Measurements from ENCODE around the gene PRKAG2.
"Not testable (repeated sequence)": the region's sequence is repeated elsewhere in the genome, so short reads cannot be mapped to it uniquely, and the experiment has no call there.

PRKAG2 gene

DNA sequence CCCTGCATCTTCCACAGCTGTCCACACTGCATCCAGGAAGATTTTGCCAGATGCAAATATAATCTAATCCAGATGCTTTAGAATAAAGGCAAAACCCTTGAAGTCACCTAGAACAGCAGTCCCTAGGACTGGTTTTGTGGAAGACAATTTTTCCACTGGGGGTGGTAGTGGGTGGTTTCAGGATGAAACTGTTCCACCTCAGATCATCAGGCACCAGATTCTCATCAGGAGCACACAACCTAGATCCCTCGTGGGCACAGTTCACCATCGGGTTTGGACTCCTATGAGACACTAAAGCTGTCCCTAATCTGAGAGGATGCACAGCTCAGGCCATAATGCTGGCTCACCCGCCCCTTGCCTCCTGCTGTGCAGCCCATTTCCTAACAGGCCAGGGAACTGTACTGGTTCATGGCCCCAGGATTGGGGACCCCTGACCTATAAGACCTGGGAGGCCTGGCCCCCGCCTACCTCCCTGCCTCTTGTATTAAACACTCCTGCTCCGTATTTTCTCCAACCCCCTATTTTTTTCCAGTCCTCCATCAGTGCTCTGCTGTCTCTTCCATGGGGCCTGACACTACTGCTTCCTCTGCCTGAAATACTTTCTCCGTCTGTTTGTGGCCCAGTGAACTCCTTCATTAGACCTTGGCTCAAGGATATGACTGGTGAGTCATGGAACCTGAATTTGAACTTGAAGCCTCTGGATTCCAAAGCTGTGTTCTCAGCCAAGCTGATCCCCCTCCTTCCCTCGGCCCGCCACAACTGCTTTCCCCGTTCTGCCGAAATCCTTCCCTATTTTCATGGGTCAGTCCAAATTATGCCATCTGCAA lies 277.3 kb downstream of the PRKAG2 start:
- DNase-seq = no peak

DNA sequence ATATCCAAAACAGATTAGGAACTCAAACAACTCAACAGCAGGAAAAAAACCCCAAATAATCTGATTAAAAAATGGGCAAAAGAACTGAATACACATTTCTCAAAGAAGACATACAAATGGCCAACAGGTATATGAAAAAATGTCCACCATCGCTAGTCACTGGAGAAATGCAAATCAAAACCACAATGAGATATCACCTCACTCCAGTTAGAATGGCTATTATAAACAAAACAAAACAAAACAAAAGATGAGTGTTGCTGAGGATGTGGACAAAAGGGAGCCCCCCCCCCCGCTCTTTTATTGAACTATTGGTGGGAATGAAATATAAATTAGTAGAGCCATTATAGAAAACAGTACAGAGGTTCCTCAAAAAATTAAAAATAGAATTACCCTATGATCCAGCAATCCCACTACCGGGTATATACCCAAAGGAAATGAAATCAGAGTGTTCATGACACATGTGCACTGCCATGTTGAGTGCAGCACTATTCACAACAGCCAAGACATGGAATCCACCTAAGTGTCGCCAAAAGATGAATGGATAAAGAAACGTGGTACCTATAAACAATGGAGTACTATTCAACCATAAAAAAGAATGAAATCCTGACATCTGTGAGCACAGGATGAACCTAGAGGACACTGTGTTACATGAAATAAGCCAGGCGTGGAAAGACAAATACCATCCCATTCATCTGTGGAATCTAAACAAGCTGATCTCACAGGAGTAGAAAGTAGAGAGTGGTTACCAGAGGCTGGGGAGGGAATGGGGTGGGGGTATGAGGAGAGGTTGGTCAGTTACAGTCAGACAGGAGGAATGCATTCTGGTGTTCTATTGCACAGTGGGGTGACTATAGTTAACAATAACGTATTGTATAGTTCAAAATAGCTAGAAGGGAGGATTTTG lies 279.1 kb downstream of the PRKAG2 start:
- DNase-seq = no peak

DNA sequence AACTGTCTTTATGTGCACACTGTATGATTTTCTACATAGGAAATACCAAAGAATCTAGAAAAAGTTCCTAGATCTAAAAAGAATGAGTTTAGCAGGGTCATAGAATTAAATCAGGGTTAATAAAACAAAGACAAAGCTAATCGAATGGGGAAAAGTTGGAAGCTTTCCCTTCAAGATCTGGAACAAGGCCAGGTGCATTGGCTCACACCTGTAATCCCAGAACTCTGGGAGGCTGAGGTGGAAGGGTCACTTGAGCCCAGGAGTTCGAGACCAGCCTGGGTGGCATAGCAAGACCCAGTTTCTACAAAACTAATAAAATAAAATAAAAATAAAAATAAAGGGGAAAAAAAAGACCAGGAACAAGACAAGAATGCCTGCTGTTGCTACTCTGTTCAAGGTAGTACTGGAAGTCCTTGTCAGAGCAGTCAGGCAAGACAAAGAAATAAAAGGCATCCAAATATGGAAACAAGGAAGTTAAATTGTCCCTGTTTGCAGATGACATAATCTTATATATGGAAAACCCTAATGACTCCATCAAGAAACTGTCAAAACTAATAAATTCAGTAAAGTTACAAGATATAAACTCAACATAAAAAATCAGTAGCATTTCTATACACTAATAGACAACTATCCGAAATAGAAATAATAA lies 281.1 kb downstream of the PRKAG2 start:
- no peak for DNase-seq

DNA sequence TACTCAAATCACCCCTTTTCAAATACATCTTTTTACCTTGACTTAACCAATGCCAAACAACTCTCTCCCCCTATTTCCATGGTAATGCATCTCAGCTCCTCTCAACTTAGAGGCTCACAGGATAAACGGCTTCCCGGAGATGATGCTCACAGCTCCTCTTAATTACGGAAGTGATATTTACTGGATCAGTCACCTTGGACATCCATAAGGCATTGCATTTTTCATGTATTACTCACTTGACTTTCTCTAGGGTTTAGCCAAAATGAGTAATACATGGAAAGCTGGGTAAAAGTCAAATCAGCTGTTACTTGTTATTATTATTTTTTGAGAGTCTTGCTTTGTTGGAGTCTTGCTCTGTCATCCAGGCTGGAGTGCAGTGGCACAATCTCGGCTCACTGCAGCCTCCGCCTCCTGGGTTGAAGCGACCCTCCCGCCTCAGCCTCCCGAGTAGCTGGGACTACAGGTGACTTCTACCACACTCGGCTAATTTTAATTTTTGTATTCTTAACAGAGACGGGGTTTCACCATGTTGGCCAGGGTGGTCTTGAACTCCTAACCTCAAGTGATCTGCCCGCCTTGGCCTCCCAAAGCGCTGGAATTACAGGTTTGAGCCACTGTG lies 283.9 kb downstream of the PRKAG2 start:
- DNase-seq = no peak

DNA sequence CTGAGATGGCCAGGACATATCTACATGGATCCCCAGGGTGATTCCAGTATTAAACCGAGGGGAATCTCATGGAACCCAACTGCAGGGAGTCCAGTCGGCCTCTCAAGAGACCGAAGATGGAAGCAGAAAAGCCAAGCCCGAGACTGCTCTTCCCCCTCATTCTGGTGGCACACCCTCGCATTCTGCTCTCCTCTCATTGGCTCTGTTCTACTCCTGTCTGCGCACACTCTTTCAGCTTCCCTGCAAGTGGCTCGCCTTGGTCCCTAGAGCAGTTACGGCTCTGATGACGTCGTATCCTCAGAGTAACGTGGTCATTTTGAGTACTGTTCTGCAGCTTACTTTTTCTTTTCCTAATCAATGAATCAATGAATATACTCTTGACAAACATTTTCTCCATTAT lies 284.6 kb downstream of the PRKAG2 start:
- DNase-seq = no peak

DNA sequence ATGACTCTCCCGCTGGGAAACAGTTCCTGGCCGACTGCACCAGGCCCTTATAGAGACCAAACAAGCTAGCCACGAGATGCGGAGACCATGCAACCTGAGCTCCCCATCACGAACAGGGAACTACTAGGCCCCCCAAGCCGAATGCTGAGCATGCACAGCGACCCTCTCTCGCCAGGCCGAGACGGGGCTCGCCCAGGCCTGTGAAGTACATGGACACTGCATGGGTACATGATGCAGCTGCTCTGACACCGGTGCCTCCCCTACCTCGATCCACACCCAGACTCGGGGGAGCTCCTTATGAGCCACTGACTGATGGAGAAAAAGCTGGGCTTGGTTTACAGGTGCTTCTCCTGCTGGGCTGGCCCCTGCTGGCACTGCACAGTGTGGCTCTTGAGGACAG lies 285.0 kb downstream of the PRKAG2 start:
- DNase-seq = no peak

DNA sequence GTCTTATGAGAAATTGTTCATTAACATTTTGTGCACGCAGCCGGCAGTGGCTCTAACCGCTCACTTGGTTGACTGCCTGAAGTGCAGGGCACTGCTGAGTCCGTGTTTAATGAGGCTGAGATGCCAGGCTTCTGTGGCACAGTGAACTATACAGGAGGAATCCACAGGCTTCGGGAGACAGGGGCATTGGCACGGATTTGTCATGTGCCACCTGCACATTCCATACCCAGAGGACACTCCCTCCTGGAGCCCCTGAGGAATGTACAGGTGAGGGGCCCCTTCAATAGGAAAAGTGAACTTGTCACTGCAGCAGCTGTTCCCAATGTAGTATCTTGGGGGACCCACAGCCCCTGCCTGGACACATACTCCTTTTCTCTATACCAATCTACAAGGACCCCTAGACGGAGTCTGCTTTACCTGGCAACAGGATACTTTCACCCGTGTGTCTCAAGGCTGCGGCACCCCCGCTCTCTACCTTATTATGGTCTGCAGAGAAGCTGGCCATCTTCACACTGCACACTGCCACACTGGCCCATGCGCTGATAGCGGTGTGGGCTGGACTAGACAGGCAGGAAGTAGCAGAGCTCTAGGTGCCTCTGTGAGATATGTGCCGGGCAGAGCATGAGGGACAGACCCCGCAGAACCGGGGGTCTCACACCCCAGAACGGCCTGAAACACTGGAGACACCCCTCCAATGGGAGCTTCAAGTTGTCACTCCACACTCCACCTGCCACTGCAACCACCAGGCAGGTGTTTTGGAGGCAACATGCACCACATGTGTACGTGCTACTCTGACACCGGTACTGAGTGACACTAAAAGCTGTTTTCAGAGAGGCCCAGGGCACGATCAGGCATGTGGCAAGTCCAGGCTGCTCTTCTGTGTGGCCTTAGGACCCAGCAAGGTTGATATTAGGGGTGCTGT lies 285.8 kb downstream of the PRKAG2 start:
- DNase-seq = no peak

DNA sequence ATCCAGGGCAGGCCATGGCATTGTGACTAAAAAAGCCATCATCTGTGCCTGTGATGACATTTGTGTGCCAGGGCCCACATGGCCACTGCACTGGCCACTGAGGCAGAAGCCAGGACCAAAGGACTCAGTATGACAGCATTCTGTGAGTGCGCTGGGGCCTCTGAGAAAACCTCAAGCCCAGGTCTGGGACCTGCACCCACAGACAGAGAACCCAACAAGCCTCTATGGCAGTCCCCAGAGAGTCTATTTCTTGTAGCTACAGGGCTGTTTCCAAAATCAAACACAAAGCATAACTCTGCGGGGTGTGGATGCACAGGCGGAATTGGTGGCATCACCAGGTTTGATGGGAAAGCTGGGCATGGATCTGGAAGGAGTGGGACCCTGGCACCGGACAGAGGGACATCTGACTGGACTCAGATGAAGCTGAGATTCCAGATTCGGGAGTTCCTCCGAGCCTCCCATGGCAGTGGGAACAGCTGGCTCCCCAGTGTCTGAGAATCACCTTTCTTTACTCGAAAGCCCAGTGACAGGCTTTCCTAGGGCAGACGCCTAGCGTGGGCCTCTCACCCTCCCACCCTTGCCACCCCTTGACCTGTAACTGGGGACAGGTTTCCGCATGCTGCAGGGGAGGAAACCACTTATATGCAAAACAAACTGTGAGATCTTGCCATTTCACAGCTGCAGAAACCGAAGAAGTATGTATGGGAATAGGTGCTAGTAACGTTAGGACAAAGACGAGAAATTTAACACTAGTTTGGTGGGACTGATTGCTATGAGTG lies 286.7 kb downstream of the PRKAG2 start:
- DNase-seq = no peak

DNA sequence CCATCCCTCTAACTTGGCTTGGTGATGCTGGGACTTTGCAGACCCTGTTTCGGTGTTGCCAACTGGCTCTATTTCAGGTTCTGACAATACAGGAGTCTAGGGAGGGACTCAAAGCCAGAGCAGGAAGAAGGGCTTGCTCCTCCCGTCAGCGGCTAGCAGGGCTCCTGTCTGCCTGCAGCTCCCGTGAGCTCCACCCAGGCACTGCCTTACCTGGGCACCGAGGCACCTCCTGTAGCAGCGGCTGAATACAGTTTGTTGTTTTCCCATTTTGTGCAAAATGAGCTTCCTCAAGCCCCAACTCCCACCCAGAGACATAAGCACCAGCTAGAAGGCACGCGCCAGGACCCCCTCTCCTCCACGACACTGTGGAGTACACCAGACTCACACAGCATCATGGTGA lies 287.9 kb downstream of the PRKAG2 start:
- no peak for DNase-seq

DNA sequence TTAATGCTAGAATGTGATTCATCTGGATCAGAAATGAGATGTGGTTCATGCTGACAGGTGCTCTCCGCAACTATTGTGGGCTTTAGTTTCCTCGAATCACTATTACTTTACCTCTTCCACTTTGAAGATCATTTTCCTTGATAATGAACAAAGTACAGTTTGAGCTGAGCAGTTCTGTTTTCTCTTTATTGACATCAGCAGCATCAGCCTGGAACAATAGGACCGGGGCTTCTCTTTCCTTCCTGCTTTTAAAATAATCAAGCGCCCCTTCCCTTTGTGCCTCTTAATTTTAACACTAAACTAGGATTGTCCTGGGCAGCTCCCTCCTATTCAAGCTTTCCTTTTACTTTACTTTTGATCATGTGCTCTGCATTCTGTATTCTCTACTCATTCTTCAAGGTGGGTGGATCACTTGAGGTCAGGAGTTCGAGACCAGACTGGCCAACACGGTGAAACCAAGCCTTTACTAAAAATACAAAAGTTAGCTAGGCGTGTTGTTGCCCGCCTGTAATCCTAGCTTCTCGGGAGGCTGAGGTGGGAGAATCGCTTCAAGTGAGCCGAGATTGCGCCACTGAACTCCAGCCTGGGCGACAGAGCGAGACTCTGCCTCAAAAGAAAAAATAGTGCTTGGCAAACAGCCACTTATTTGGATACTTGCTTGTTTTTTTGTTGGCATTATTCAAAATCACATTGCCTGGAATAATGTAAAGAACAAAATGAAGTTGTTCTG lies 290.2 kb downstream of the PRKAG2 start:
- no peak for DNase-seq

DNA sequence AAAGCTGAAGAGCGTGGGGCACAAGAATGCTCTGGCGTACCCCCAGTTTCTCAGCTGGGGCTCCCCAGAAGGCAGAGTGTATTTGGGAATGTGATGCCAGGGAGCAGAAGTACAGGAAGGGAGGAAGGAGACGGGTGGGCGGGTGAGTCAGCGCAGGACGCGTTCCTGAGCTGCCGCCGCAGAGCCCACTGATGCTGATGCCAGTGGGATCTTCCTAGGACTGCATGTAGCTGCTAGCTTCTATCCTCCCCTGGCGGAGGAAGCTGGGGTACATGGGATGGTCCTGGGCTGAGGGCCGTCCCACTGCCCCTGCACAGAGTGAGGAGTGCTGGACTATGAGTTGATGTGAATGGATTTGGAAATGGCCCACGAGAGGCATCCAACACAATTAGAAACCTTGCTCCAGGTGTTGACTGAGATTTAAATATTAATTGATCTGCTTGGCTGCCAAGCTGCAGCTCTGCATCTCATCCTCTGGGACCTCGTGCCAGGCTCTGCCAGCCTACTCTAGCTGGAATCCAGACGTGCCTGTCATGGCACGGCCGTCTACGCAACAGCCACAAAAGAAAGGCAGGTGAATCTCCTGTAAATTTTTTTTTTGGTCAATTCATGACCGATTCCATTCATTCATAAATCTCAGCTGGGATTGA lies 291.0 kb downstream of the PRKAG2 start:
- no peak for DNase-seq

DNA sequence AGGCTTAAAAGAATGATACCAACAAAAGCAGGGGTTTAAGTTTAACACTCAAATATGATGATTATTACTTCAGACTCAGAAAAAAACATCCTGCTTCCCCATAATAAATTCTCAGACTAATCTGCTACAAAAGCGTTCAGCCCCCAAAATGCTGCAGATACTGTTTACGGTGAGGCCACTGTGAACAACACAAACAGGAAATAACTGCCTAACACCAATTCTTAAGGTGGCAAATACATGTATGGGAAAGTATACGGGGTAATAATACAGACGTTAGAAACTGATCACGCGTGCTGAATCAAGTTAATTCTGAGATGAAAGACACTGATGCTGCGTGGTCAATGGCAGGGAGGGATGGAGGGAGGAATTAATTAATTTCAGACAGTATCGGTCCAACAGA lies 295.2 kb downstream of the PRKAG2 start:
- no peak for DNase-seq

DNA sequence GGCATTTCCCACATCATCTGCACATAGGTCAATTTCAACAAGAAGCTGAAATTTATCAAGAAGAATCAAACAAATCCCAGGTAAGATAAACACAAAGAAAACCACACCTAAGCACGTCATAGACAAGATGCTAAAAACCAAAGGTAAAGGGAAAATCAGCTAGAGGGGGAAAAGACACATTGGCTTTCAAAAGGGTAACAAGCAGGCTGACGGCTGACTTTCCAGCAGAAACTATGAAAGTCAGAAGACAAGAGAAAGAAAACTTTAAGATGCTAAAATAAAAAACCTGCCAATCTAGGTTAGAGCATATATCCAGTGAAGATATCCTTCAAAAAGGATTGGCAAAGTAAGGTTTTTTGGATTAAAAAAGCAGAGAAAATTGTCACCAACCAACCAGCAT lies 297.3 kb downstream of the PRKAG2 start:
- DNase-seq = no peak

DNA sequence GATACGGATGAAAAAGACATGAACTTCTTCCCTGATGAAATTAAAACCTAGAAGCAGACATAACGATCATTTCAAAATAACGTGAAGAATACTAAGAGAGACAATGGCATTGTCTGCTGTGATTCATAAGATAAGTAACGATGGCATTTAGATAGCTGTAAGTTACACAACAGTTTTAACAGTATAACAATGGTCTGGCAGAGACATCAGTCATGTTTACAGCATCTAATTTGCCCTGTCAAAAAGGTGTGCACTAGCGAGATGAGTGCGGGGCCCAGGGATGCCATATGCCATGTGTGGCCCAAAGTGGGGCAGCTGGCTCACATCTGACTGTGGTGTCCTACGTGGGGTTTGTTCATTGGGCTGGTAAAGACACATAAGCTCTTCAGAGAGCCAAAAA lies 301.5 kb downstream of the PRKAG2 start:
- no peak for DNase-seq

DNA sequence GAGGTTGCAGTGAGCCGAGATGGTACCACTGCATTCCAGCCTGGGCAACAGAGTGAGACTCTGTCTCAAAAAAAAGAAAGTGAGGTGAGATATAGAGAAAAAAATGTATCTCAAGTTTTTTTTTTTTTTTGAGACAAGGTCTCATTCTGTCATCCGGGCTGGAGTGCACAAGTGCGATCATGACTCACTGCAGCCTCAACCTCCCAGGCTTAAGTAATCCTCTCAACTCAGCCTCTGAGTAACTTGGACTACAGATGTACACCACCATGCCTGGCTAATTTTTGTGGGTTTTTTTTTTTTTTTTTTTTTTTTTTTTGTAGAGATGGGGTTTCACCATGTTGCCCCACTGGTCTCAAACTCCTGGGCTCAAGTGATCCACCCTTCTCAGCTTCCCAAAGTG lies 303.9 kb downstream of the PRKAG2 start:
- not testable (repeated sequence) for DNase-seq

DNA sequence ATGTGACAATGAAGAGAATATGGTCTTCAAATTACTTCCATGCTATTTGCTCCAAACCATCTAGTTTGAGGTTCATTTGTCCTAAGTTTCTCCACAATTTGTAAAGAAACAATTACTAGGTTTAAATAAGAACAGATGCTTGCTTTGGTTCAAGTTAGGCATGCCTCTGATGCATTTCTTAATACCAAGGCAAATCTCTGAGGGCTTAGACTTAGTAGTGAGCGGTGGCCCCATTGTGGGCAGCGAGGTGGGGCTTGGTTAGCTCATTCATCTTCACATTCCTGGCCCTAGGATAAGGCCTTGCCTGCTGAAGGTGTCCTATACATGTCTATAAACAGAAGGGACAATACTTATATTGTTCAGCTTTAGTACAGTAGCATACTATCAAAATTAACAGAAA lies 304.8 kb downstream of the PRKAG2 start:
- DNase-seq = no peak

DNA sequence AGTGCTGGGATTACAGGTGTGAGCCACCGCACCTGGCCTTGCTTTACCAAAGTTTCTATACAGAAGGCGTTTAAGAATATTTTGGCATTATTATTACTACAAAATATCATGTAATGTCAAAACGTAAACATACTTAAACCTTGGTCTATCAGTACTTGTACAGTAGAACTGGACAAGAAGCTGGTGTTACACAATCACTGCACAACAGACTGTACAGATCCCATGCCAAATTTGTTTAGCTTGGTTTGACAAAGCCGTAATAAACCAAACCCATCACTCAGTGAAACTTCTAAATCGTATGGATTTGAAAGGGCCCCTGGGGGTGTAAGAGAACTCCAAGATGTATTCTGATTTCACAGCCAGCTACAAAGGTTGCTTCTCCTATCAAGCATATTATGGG lies 305.4 kb downstream of the PRKAG2 start:
- DNase-seq = no peak

DNA sequence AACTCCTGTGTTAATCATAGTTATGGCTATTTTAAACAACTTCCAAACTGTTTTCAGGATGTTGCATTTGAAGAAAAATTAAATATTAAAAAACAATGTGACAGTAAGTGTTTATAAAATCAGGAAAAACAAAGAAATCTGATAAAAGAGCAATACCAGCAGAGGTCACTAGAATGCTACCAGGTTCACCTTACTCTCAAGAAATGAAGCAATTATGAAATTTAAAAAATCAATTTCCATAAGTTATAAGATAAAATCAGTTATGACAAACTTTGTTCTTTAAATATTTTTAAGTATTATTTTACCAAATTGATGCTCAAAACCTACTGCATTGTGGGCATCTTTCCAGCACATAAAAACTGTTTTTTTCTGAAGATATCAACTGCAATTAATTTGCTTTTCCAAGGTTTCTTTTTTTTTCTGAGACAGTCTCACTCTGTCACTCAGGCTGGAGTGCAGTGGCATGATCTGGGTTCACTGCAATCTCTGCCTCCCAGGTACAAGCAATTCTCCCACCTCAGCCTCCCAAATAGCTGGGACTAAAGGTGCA lies 306.5 kb downstream of the PRKAG2 start:
- no peak for DNase-seq

All from activated CD4-positive, alpha-beta T cell treated with anti-CD3 and anti-CD28 coated beads for 1 hour (primary cell).